ENCODE results near the gene CACNA2D2. TPM values are rescaled to one million over a fixed set of nuclear protein-coding genes. Genes with fewer than 3 reads are reported as not detected.

CACNA2D2 gene
- total and polyA plus RNA-seq, 2 of the 8 experiments (the other 6 are each of a cell fraction or from before 2014, with no cell fraction given): 14.1 to 25.0 TPM

DNA sequence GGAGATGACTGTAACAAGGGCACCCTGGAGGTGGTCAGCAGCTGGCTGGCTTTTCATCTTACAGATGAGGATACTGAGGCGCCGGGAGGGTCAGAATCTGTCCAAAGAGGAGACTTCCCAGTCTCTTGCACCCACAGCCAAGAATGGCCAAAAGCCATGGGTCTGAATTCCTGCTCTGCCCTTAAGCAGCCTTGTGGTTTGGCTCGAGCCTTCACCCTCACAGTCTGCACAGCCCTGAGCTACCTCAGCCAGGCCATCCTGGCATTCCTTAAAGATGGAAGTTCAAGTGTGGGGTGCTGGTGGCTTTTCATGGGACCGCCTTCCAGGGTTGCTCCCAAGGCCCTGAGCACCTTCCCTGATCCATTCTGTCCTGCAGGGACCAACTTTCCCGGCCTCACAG is 59.2 kb downstream of the CACNA2D2 start:
- CTCF ChIA-PET (ENCODE audit: partially characterized antibody): interaction anchor here (0.6 to 23.2 kb wide), 6 partner anchors 22 to 170 kb away, joined by 3 to 473 read pairs (median 3); no protein-coding TSS in a partner anchor
- DNase-seq (ENCODE audit: low read depth in 1 of 2, low spot score in 2 of 2): no peak
- H3K27me3 ChIP-seq (replicated peaks in 1 of 4; ENCODE audit: control insufficient read depth in 3 of 4, extremely low read depth in 1 of 4, insufficient read depth in 3 of 4, low read length in 3 of 4): no peaks in the 10 kb centered on the region
- TF ChIP-seq NANOG (IDR thresholded peaks at IDR 0.05; ENCODE audit: insufficient read depth, low read depth, low read length, poor library complexity, severe bottlenecking): no peak
- TF ChIP-seq FOSL1 (IDR thresholded peaks at IDR 0.05; ENCODE audit: insufficient read depth, low read depth, low read length): no peak
- no peak for TF ChIP-seq CEBPB (IDR thresholded peaks at IDR 0.05; ENCODE audit: low read depth, low read length)
- TF ChIP-seq, protein P1, sequence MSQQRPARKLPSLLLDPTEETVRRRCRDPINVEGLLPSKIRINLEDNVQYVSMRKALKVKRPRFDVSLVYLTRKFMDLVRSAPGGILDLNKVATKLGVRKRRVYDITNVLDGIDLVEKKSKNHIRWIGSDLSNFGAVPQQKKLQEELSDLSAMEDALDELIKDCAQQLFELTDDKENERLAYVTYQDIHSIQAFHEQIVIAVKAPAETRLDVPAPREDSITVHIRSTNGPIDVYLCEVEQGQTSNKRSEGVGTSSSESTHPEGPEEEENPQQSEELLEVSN (IDR thresholded peaks at IDR 0.05): no peak
- no peak for TF ChIP-seq RNF2 (IDR thresholded peaks at IDR 0.05; ENCODE audit: borderline replicate concordance, low read depth, low read length, missing control alignments, poor library complexity, severe bottlenecking)
- no peak for TF ChIP-seq CHD2 (IDR thresholded peaks at IDR 0.05; ENCODE audit: low read length)
- TF ChIP-seq POLR2A (IDR thresholded peaks at IDR 0.05; ENCODE audit: control extremely low read depth in 1 of 2, low read depth in 2 of 2, low read length in 2 of 2): no peak
- no peak for TF ChIP-seq TBP (IDR thresholded peaks at IDR 0.05; ENCODE audit: low read depth, low read length)
- TF ChIP-seq, protein P2, sequence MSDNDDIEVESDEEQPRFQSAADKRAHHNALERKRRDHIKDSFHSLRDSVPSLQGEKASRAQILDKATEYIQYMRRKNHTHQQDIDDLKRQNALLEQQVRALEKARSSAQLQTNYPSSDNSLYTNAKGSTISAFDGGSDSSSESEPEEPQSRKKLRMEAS (IDR thresholded peaks at IDR 0.05): no peak
- TF ChIP-seq CREB1 (IDR thresholded peaks at IDR 0.05): no peak
- TF ChIP-seq, protein P3, sequence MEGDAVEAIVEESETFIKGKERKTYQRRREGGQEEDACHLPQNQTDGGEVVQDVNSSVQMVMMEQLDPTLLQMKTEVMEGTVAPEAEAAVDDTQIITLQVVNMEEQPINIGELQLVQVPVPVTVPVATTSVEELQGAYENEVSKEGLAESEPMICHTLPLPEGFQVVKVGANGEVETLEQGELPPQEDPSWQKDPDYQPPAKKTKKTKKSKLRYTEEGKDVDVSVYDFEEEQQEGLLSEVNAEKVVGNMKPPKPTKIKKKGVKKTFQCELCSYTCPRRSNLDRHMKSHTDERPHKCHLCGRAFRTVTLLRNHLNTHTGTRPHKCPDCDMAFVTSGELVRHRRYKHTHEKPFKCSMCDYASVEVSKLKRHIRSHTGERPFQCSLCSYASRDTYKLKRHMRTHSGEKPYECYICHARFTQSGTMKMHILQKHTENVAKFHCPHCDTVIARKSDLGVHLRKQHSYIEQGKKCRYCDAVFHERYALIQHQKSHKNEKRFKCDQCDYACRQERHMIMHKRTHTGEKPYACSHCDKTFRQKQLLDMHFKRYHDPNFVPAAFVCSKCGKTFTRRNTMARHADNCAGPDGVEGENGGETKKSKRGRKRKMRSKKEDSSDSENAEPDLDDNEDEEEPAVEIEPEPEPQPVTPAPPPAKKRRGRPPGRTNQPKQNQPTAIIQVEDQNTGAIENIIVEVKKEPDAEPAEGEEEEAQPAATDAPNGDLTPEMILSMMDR (IDR thresholded peaks at IDR 0.05; ENCODE audit: control extremely low read depth in 1 of 3, insufficient read depth in 1 of 3, low read depth in 1 of 3, low read length in 3 of 3): no peak

More for the DNA sequence above, 59.2 kb downstream of the CACNA2D2 start:
- Histone ChIP-seq H4K8ac (ENCODE audit: extremely low read depth, insufficient read depth, low read length) (no peak overlapping the region), H2BK120ac (replicated peaks; ENCODE audit: low read depth, low read length) (no peak overlapping the region), H2BK15ac (ENCODE audit: low read length) (no peak overlapping the region), H3K4me1 (replicated peaks in 1 of 4; ENCODE audit: control insufficient read depth in 3 of 4, insufficient read depth in 4 of 4, low read length in 3 of 4) (peaks cover 0 to 4% (median 2%) of the 10 kb centered on the region in 4 experiments; a peak in 3 of 7 replicates), H4K5ac (ENCODE audit: insufficient read length, low read depth, low read length) (no peak overlapping the region), H3K4me3 (ENCODE audit: extremely low read depth in 1 of 4, insufficient read depth in 2 of 4, low read depth in 3 of 4, low read length in 4 of 4) (no peak overlapping the region), H4K20me1 (replicated peaks in 1 of 2; ENCODE audit: control insufficient read depth in 1 of 2, insufficient read depth in 2 of 2, low read length in 2 of 2) (peaks cover 0 to 3% of the 10 kb centered on the region in 2 experiments), H3K9me3 (ENCODE audit: insufficient read depth in 2 of 2, low read depth in 1 of 2, low read length in 1 of 2) (no peaks in the 10 kb centered on the region), H2AK5ac (ENCODE audit: low read depth, low read length) (no peak overlapping the region), H4K91ac (replicated peaks; ENCODE audit: insufficient read length, low read length) (no peak overlapping the region), H2BK5ac (ENCODE audit: low read depth, low read length) (no peak overlapping the region), H2AFZ (ENCODE audit: low read length) (no peak overlapping the region), H3K4ac (replicated peaks; ENCODE audit: insufficient read length, low read depth, low read length) (no peak overlapping the region), H3K4me2 (ENCODE audit: insufficient read depth in 1 of 2, low read depth in 2 of 2, low read length in 2 of 2) (no peak overlapping the region), H3K14ac (ENCODE audit: insufficient read length) (no peak overlapping the region), H3K27ac (ENCODE audit: low read depth, low read length) (no peak overlapping the region), H2BK12ac (ENCODE audit: low read depth, low read length) (no peak overlapping the region), H2BK20ac (ENCODE audit: low read length) (no peak overlapping the region), H3K23me2 (ENCODE audit: low read depth, low read length) (no peaks in the 10 kb centered on the region), H3K9ac (replicated peaks in 1 of 4; ENCODE audit: extremely low read depth in 1 of 4, low read depth in 3 of 4, low read length in 3 of 4) (no peak overlapping the region), H3K56ac (replicated peaks; ENCODE audit: insufficient read length, low read depth, low read length) (no peak overlapping the region), H3K36me3 (ENCODE audit: control insufficient read depth in 2 of 4, insufficient read depth in 4 of 4, low read length in 3 of 4) (no peaks in the 10 kb centered on the region), H3K79me2 (ENCODE audit: control insufficient read depth in 1 of 2, insufficient read depth in 2 of 2, low read length in 2 of 2) (no peaks in the 10 kb centered on the region), H3K23ac (ENCODE audit: insufficient read length) (no peak overlapping the region), H3K18ac (ENCODE audit: extremely low read depth, low read length) (no peak overlapping the region), H3K79me1 (ENCODE audit: low read depth, low read length) (peaks cover 3% of the 10 kb centered on the region; the same call in 1 of the 2 replicates)
- WGBS, 2 experiments (ENCODE audit: extremely low coverage in 1 of 2, insufficient coverage in 1 of 2, insufficient read length in 1 of 2, insufficient replicate concordance in 2 of 2, low coverage in 1 of 2, low lambda C conversion rate in 2 of 2, missing lambda C conversion rate in 1 of 2): 91% methylated on average over 5 of the region's 5 CpGs; no CpG with 5 or more reads in 1 of the 2 experiments
- POLR2A ChIA-PET (ENCODE audit: partially characterized antibody): no interaction called here
- no peak for FAIRE-seq

All from H1 (cell line).